ENCODE data around the gene PTGES3.

PTGES3 gene

DNA sequence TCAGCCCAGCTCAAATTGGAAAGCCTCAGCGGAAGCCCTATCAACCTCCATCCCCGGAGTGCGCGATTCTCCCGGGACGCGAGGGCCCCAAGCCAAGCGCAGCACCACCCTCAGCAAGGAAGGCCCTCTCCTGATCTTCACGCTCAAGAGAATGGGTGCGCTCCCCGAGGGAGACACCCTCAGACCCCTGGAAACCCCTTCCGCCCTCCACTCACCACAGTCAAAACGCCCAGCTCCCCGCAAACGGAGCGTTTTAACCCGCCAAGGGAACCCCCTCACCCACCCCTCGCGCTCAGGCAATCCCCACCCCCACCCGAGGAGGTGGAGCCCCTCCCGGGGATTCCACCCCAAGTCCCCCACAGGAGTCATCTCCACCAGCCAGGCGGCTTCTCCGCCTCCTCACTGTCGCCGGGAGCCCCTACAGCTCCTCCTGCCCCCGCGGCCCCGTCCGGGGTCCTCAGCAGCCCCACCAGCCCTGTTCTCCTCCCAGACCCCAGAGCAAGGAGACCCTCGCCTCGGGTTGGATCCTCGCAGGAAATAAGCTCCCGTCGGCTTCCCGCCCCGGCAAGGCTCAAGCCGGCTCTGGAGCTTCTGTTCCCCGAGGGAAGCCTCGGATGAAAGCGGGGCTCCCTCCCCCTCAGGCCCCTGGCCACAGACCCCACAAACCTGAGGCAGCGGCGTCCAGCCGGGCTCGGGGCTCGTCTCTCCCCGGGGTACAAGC lies 58.5 kb downstream of the PTGES3 start:
- DNase-seq (ENCODE audit: low spot score), result peak; percentile 66

DNA sequence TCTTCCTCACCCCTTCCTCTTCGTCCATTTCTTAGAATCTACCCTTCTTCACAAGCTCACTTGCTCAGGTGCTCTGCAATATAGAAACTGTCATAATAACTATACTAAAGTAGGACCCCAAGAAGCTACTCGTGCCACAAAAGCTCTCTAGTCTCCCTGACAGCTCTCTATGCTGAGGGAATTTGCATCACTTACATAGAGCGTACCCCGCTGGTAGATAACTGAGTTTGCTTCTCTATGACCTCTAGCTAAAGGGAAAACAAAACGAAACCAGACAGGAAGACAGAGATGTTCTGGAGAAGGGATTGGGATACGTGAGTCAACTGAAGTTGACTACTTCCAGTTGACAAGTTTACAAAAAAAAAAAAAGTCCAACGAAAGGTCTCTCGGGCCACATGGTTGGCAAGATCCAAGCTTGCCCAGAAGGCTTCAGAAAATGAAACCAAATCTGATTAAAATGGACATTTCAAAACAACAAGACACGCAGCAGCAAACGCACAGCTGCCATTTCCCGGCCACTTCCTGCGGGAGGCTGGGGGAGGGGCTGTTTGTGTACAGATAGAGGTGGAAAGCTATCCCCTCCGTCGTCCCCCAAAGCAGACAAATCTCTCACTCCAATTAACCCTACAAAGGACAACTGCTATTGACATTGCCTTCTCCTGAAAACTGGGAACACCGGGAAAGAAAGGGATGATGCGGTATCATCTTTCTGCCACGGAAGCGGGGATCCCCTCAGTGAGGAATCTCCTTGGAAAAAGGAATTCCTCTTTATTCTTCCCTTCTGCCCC lies 59.2 kb downstream of the PTGES3 start:
- DNase-seq (ENCODE audit: low spot score), result peak; percentile 53

DNA sequence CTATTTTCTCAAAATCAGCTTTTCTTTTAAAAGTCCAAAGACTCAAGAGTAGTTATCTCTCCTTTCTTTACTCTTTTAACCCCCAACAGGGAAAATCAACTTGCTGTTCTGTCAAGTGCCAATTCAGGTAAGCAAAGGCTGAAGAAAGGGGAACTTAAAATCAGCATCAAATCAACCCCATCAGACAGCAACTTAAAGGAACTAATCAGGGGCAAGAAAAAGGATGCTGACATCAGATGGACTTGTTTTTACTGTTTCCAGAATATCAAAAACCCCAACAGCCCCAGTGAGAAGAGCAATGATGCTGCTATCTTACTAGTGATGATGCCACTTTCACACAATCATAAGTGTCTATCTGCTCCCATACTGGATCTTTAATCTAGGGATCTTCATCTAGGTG lies 61.4 kb downstream of the PTGES3 start:
- no peak for DNase-seq (ENCODE audit: low spot score)

DNA sequence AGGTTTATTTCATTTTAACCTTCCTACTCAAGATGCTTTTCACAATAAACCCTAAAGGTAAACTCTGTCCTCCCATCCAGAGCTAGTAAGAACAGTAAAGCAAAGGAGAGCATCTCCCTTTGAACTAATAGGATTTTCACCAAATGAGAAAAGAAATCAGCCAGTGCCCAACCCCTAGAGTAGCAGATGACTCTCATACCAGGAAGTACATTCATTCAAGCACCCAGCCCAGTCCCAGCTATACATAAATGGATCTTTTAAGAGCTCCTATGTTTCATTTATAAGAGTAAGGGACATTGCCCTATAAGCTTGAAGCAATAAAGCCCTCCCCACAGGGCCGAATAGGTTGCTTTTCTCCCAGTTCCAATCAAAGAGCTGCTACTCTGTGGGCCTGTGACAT lies 65.5 kb downstream of the PTGES3 start:
- DNase-seq (ENCODE audit: low spot score), result no peak

DNA sequence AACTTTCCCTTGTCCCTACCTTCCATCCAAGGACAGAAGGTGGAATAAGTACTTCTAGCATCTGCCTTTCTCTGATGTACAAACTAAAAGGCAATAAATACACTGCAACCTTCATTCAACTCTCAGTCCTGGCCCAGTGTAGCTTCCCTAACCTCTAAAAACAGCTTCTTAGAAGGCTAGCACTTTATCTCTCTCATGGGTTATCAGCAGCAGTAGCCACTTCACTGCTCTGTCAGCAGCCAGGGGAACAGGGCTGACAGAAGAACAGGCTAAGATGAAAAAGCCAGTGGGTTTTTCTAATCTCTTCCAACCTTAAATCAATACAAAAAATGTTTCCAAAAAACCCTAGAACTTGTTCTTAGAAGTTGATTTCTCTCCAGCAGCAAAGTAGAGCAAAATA lies 71.2 kb downstream of the PTGES3 start:
- DNase-seq (ENCODE audit: low spot score), result no peak

DNA sequence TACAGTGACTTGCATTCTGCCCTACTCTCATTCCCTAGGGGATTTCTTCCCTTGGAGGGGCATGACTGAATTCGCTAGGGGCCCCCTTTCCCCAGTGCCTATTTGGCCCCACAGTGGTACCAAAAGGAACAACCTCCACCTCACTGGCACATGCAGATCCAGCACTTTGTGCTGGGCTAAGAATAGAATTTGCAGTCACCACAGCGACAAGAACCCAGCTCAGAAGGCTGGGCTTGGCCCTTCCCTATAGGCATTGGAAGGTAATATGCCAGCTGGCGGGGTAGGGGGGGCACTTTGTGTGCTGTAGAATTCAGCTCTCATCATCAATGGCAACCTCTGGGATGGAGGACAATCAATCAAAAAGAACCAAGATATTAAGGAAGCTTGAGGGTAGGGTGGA lies 71.8 kb downstream of the PTGES3 start:
- DNase-seq (ENCODE audit: low spot score), result no peak

DNA sequence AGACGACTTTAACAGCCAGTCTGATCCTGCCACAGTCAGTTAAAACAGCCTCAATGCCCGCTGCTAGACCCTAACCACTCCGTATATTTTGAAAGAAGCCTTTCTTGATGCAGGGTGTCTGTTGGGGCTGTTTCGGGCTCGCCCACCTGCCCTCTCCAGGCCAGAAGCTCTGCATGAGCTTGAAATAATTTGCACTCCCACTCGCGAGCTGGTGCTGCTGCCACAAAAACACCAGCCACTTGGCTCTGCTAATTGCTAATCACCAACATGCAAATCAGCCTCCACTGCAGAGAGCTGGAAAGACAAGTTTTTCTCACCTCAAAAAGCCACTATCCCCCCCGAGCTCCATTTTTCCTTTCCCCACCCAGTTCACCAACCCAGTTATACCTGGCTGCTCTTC lies 73.5 kb downstream of the PTGES3 start:
- DNase-seq (ENCODE audit: low spot score), result no peak
